HepG2 (cell line): ENCODE measurements around the gene LTA. TPM values are rescaled to one million over a fixed set of nuclear protein-coding genes. Genes with fewer than 3 reads are reported as not detected.

Source experiments
- ARID4A ChIP-seq: sonication (generic); formaldehyde crosslinking; IDR thresholded peaks from 2 replicates; pipeline ENCODE4 v1.5.0; 2020; ENCODE audit warnings: mild to moderate bottlenecking, missing genetic modification reagents, borderline replicate concordance
- ARNTL ChIP-seq: sonication (generic); formaldehyde crosslinking; IDR thresholded peaks from 2 replicates; pipeline ENCODE4 v1.4.0; 2020; ENCODE audit warnings: mild to moderate bottlenecking, missing genetic modification reagents
- ATF4 ChIP-seq, 2 experiments: fragments of 450-650 bp in 1 of 2; sonication (generic) in 1 of 2; formaldehyde crosslinking; IDR thresholded peaks; 2 replicates each; pipeline versions ENCODE4 v1.5.0 to v1.8.0; 2020 to 2022; ENCODE audit warnings: mild to moderate bottlenecking in 1 of 2, missing genetic modification reagents in 1 of 2
- BHLHE40 ChIP-seq: IDR thresholded peaks from 2 replicates; pipeline ENCODE4 v1.6.1; 2011; ENCODE audit warnings: low read length, improper control_type of control experiment
- CCAR2 ChIP-seq: fragments of 200-400 bp; formaldehyde crosslinking; optimal IDR thresholded peaks from 2 replicates; pipeline ENCODE3; 2018; ENCODE audit warnings: low read depth, mild to moderate bottlenecking, low read length, moderate library complexity
- CREB3 ChIP-seq: sonication (generic); formaldehyde crosslinking; IDR thresholded peaks from 2 replicates; pipeline ENCODE4 v1.5.0; 2020; ENCODE audit warnings: missing genetic modification reagents
- ETV5 ChIP-seq: IDR thresholded peaks from 2 replicates; pipeline ENCODE4 v1.6.1; 2018; ENCODE audit warnings: missing biosample characterization, missing genetic modification reagents, inconsistent platforms, borderline replicate concordance
- MEIS1 ChIP-seq: sonication (generic); formaldehyde crosslinking; IDR thresholded peaks from 2 replicates; pipeline ENCODE4 v1.9.0; 2021; ENCODE audit warnings: mild to moderate bottlenecking, missing genetic modification reagents, moderate library complexity, borderline replicate concordance
- NR2F1 ChIP-seq, 2 experiments: fragments of 450-650 bp in 1 of 2; formaldehyde crosslinking in 1 of 2; IDR thresholded peaks; 2 replicates each; pipeline versions ENCODE4 v1.5.0 to v1.6.1; 2016 to 2020; ENCODE audit warnings: mild to moderate bottlenecking in 1 of 2, missing compliant biosample characterization in 1 of 2, missing genetic modification reagents in 1 of 2, moderate library complexity in 1 of 2
- PAWR ChIP-seq: sonication (generic); formaldehyde crosslinking; IDR thresholded peaks from 2 replicates; pipeline ENCODE4 v1.4.0; 2020; ENCODE audit warnings: missing genetic modification reagents, mild to moderate bottlenecking, borderline replicate concordance
- SNAPC2 ChIP-seq: sonication (generic); formaldehyde crosslinking; IDR thresholded peaks from 2 replicates; pipeline ENCODE4 v1.8.1; 2022; ENCODE audit warnings: mild to moderate bottlenecking, missing genetic modification reagents
- TEF ChIP-seq: sonication (generic); formaldehyde crosslinking; IDR thresholded peaks from 2 replicates; pipeline ENCODE4 v1.5.0; 2020; ENCODE audit warnings: missing genetic modification reagents
- ZBTB44 ChIP-seq: sonication (generic); formaldehyde crosslinking; IDR thresholded peaks from 2 replicates; pipeline ENCODE4 v1.4.0; 2020; ENCODE audit warnings: missing genetic modification reagents
- ZNF34 ChIP-seq: sonication (generic); formaldehyde crosslinking; IDR thresholded peaks from 2 replicates; pipeline ENCODE4 v1.4.0; 2020; ENCODE audit warnings: mild to moderate bottlenecking, missing genetic modification reagents, borderline replicate concordance
- ZNF468 ChIP-seq: sonication (generic); formaldehyde crosslinking; IDR thresholded peaks from 2 replicates; pipeline ENCODE4 v1.8.0; 2022; ENCODE audit warnings: mild to moderate bottlenecking, moderate library complexity, missing genetic modification reagents
- ZNF746 ChIP-seq: sonication (generic); formaldehyde crosslinking; IDR thresholded peaks from 2 replicates; pipeline ENCODE4 v1.8.0; 2022; ENCODE audit warnings: mild to moderate bottlenecking, missing genetic modification reagents
- ZNF879 ChIP-seq: sonication (generic); formaldehyde crosslinking; IDR thresholded peaks from 2 replicates; pipeline ENCODE4 v1.8.1; 2023; ENCODE audit warnings: missing genetic modification reagents
- polyA plus RNA-seq, 8 experiments: library from polyadenylated mRNA; depleted of rRNA in 3 of 8; stranded (reverse) in 7 of 8; unstranded in 1 of 8; fragments of >200 nt; fragmentation: Illumina TruSeq in 4 of 8; extraction: Trizol in 4 of 8; gene quantifications; 2 replicates each; pipeline versions ENCODE4 v1.2.1 to v1.2.3, GENCODE V29; 2011 to 2016; ENCODE audit warnings: low read depth in 4 of 8, missing spikeins in 1 of 8, mixed read lengths in 1 of 8; ENCODE audit not compliant: insufficient read depth in 1 of 8
- total RNA-seq, 5 experiments: library from RNA; depleted of rRNA; stranded (reverse); fragments of >200 nt; fragmentation: Illumina TruSeq; extraction: Trizol; gene quantifications; 2 replicates each; pipeline ENCODE4 v1.2.3, GENCODE V29; 2016; ENCODE audit warnings: low read depth in 1 of 5

LTA gene
- total and polyA plus RNA-seq, 2 of the 13 experiments (the other 11 are each of a cell fraction or from before 2014, with no cell fraction given) = 0.09 TPM; not detected in 1

- TF ChIP-seq ZNF34 (0 out of 2 replicates have a peak, but pooled peaks have one; percentile 61), ZNF879 (CRISPR knock-in tag) (peak; percentile 12; the same call in 1 of the 2 replicates), MEIS1 (CRISPR knock-in tag) (peak; percentile 87; the same call in 1 of the 2 replicates), ZNF468 (CRISPR knock-in tag) (no peak), ARID4A (CRISPR knock-in tag) (peak; percentile 49; the same call in 1 of the 2 replicates), ETV5 (CRISPR knock-in tag) (no peak), PAWR (CRISPR knock-in tag) (0 out of 2 replicates have a peak, but pooled peaks have one; percentile 34), TEF (CRISPR knock-in tag) (peak; percentile 53; the same call in 1 of the 2 replicates), CCAR2 (no peak), NR2F1 (CRISPR knock-in tag; IDR thresholded peaks at IDR 0.05) (no peak), SNAPC2 (CRISPR knock-in tag) (peak; percentile 99), ZBTB44 (CRISPR knock-in tag) (peak; percentile 43; the same call in 1 of the 2 replicates), ARNTL (peak; percentile 82; the same call in 1 of the 2 replicates), BHLHE40 (no peak; the same call in 1 of the 2 replicates), ZNF746 (CRISPR knock-in tag) (no peak), ATF4 (CRISPR knock-in tag; IDR thresholded peaks at IDR 0.05) (peak; percentile 67 to 81; a peak in 3 of 4 replicates), CREB3 (no peak)
These were observed 47.9 kb downstream of the LTA start (continued) for GRCh38 chr6:31619805-31620585.
